IMR-90 (cell line): ENCODE results near the gene PCDHGA3. TPM values are rescaled to one million over a fixed set of nuclear protein-coding genes. Genes with fewer than 3 reads are reported as not detected.
"Not testable (repeated sequence)": the region's sequence is repeated elsewhere in the genome, so short reads cannot be mapped to it uniquely, and the experiment has no call there.

Experiments
- ATAC-seq: fragments of 200-7000 bp; cut with Tn5 transposase; 2 replicates; pipeline ENCODE4 v1.9.1; 2020; ENCODE audit warnings: low read depth, mild to moderate bottlenecking, moderate library complexity
- BruUV-seq: library from RNA; stranded (reverse); fragments of 400-500 nt; replicated peaks from 2 replicates; lab custom pipeline; 2021; lab: Mats Ljungman, UMichigan
- CTCF ChIA-PET: fragments of 300-600 bp; formaldehyde crosslinking; extraction: SDS; loops from one replicate; lab custom pipeline; 2021; ENCODE audit warnings: antibody characterized with exemption; lab: Yijun Ruan, JAX
- POLR2A ChIA-PET: fragments of 300-600 bp; sonication (Branson Sonifier 250); formaldehyde crosslinking; loops from one replicate; lab custom pipeline; 2022; ENCODE audit warnings: antibody characterized with exemption; ENCODE audit not compliant: unreplicated experiment; lab: Charles Lee
- DNase-seq: peaks from one replicate; pipeline ENCODE4 v3.0.0; 2013
- H2AFZ ChIP-seq: replicated peaks from 2 replicates; pipeline ENCODE3; 2013; ENCODE audit warnings: low read length, mild to moderate bottlenecking; ENCODE audit not compliant: poor library complexity
- H2AK5ac ChIP-seq: 2 replicates; pipeline ENCODE4 v1.6.1; 2013; ENCODE audit warnings: low read depth, low read length, inconsistent platforms
- H2AK9ac ChIP-seq: replicated peaks from 2 replicates; pipeline ENCODE3; 2013; ENCODE audit warnings: mild to moderate bottlenecking, low read depth, low read length, moderate library complexity; ENCODE audit not compliant: poor library complexity
- H2BK120ac ChIP-seq: 2 replicates; pipeline ENCODE4 v1.6.1; 2013; ENCODE audit warnings: low read depth, low read length, inconsistent platforms
- H2BK15ac ChIP-seq: 3 replicates; pipeline ENCODE4 v1.6.1; 2013; ENCODE audit warnings: low read depth, low read length, inconsistent platforms
- H2BK20ac ChIP-seq: 2 replicates; pipeline ENCODE4 v1.6.1; 2013; ENCODE audit warnings: low read depth, mild to moderate bottlenecking, inconsistent platforms, low read length, moderate library complexity
- H2BK5ac ChIP-seq: 2 replicates; pipeline ENCODE4 v1.6.1; 2013; ENCODE audit warnings: mild to moderate bottlenecking, low read depth, low read length, inconsistent platforms; ENCODE audit not compliant: poor library complexity, severe bottlenecking
- H3K14ac ChIP-seq: replicated peaks from 2 replicates; pipeline ENCODE4 v1.6.1; 2013; ENCODE audit warnings: low read depth, low read length, inconsistent platforms
- H3K18ac ChIP-seq: 2 replicates; pipeline ENCODE4 v1.6.1; 2013; ENCODE audit warnings: low read depth, low read length, control low read depth
- H3K23ac ChIP-seq: 2 replicates; pipeline ENCODE4 v1.6.1; 2013; ENCODE audit warnings: low read depth, low read length, inconsistent platforms
- H3K27ac ChIP-seq: 2 replicates; pipeline ENCODE4 v1.5.1; 2013; ENCODE audit warnings: mild to moderate bottlenecking, control low read depth, low read length; ENCODE audit not compliant: insufficient read depth
- H3K27me3 ChIP-seq: 2 replicates; pipeline ENCODE4 v1.6.1; 2013; ENCODE audit warnings: low read length; ENCODE audit not compliant: control insufficient read depth, insufficient read depth
- H3K36me3 ChIP-seq: 2 replicates; pipeline ENCODE4 v1.6.1; 2013; ENCODE audit warnings: low read length, mixed read lengths; ENCODE audit not compliant: control insufficient read depth, insufficient read depth
- H3K4ac ChIP-seq: 2 replicates; pipeline ENCODE4 v1.6.1; 2013; ENCODE audit warnings: low read depth, low read length, inconsistent platforms
- H3K4me1 ChIP-seq: 2 replicates; pipeline ENCODE4 v1.6.1; 2013; ENCODE audit warnings: low read length, mixed read lengths; ENCODE audit not compliant: control insufficient read depth, insufficient read depth
- H3K4me2 ChIP-seq: 2 replicates; pipeline ENCODE4 v1.6.1; 2013; ENCODE audit warnings: low read depth, mild to moderate bottlenecking, control low read depth, low read length, moderate library complexity
- H3K4me3 ChIP-seq: 2 replicates; pipeline ENCODE4 v1.5.1; 2013; ENCODE audit warnings: low read depth, mild to moderate bottlenecking, control low read depth, low read length, moderate library complexity; ENCODE audit not compliant: insufficient read depth
- H3K56ac ChIP-seq: 2 replicates; pipeline ENCODE4 v1.6.1; 2013; ENCODE audit warnings: low read length, inconsistent platforms; ENCODE audit not compliant: insufficient read depth; ENCODE audit errors: extremely low read depth
- H3K79me1 ChIP-seq, 2 experiments: 2 replicates each; pipeline ENCODE4 v1.6.1; 2013; ENCODE audit warnings: low read length in 2 of 2, inconsistent platforms in 1 of 2, low read depth in 1 of 2
- H3K9ac ChIP-seq: 2 replicates; pipeline ENCODE4 v1.6.1; 2013; ENCODE audit warnings: low read depth, low read length, control low read depth
- H3K9me1 ChIP-seq: 2 replicates; pipeline ENCODE4 v1.6.1; 2013; ENCODE audit warnings: low read length, inconsistent platforms; ENCODE audit not compliant: insufficient read depth
- H3K9me3 ChIP-seq: 2 replicates; pipeline ENCODE4 v1.6.1; 2013; ENCODE audit warnings: low read length; ENCODE audit not compliant: control insufficient read depth, insufficient read depth
- H4K20me1 ChIP-seq: 2 replicates; pipeline ENCODE4 v1.6.1; 2013; ENCODE audit warnings: low read length, inconsistent platforms; ENCODE audit not compliant: insufficient read depth
- H4K5ac ChIP-seq: 2 replicates; pipeline ENCODE4 v1.6.1; 2013; ENCODE audit warnings: mild to moderate bottlenecking, low read depth, low read length, control low read depth
- H4K8ac ChIP-seq, 2 experiments: 2 replicates each; pipeline ENCODE4 v1.6.1; 2013; ENCODE audit warnings: low read depth in 2 of 2, low read length in 2 of 2, control low read depth in 1 of 2, inconsistent platforms in 1 of 2
- H4K91ac ChIP-seq: 2 replicates; pipeline ENCODE4 v1.6.1; 2013; ENCODE audit warnings: low read depth, low read length, inconsistent platforms; ENCODE audit not compliant: insufficient read depth
- WGBS, 2 experiments: methylation state at CpG; one replicate each; pipeline versions ENCODE4 v1.1.5 to v1.1.7; 2013; ENCODE audit warnings: missing lambda C conversion rate in 2 of 2; ENCODE audit not compliant: insufficient read length in 1 of 2; ENCODE audit errors: extremely low coverage in 2 of 2; 5-methylcytosine and 5-hydroxymethylcytosine counted together
- dilution Hi-C: fragments of 300-500 bp; cut with HindIII; formaldehyde crosslinking; loops from one replicate; pipeline ENCODE4 v1.14.3; 2018; ENCODE audit warnings: low sequenced_read_pairs; ENCODE audit not compliant: unreplicated experiment
- in situ Hi-C: fragments of 300-500 bp; cut with MboI; formaldehyde crosslinking; loops from 3 replicates; pipeline ENCODE4 v1.14.3; 2019; ENCODE audit warnings: low sequenced_read_pairs, inconsistent platforms, mixed read lengths
- intact Hi-C: fragments of 100-400 bp; cut with micrococcal nuclease; formaldehyde crosslinking; loops from 2 replicates; pipeline ENCODE4 v1.10.0; 2022
- polyA plus RNA-seq, 3 experiments: library from polyadenylated mRNA; depleted of rRNA; stranded (reverse); fragments of >200 nt; gene quantifications; 2 replicates each; pipeline ENCODE4 v1.2.3, GENCODE V29; 2012; ENCODE audit warnings: low replicate concordance in 1 of 3
- total RNA-seq: library from RNA; depleted of rRNA; stranded (reverse); fragments of >200 nt; gene quantifications from 2 replicates; pipeline ENCODE4 v1.2.3, GENCODE V29; 2012

PCDHGA3 gene
- total and polyA plus RNA-seq, 2 of the 4 experiments (the other 2 are of a cell fraction): 1.4 to 1.6 TPM

- H3K4me1 ChIP-seq, H3K9ac ChIP-seq, CTCF ChIA-PET, H3K27me3 ChIP-seq, H3K79me1 ChIP-seq, H3K23ac ChIP-seq, dilution Hi-C loops, H3K56ac ChIP-seq, H3K14ac ChIP-seq, BruUV-seq, H3K18ac ChIP-seq, H4K91ac ChIP-seq, in situ Hi-C loops, H3K4me3 ChIP-seq, H2BK15ac ChIP-seq, H2AK5ac ChIP-seq, H2AK9ac ChIP-seq, POLR2A ChIA-PET, H3K4ac ChIP-seq, intact Hi-C loops, H3K36me3 ChIP-seq, ATAC-seq, H3K27ac ChIP-seq, H4K20me1 ChIP-seq, H4K5ac ChIP-seq, H2BK5ac ChIP-seq, H3K4me2 ChIP-seq, H2BK120ac ChIP-seq, DNase-seq, H3K9me1 ChIP-seq, H2AFZ ChIP-seq, H2BK20ac ChIP-seq, H4K8ac ChIP-seq: not testable (repeated sequence)
- H3K9me3 ChIP-seq: peaks cover 31% of the 10 kb centered on the region
- 31% methylated on average over 10 of the region's 39 CpGs; no CpG with 5 or more reads in 1 of the 2 experiments for WGBS, 2 experiments
Observed at GRCh38 chr5:141332571-141332970, 11.1 kb upstream of the PCDHGA3 start.
